Measurements from ENCODE around the gene ZC3H7B. TPM values are rescaled to one million over a fixed set of nuclear protein-coding genes. Genes with fewer than 3 reads are reported as not detected.

ZC3H7B gene
- total and polyA plus RNA-seq, 2 experiments from 2014 or later, result 5.7 to 61.5 TPM

GRCh38 chr22:41382610-41383009 is 81.3 kb downstream of the ZC3H7B start:
- H3F3A ChIP-seq (replicated peaks; ENCODE audit: low read depth), result peaks cover 18% of the 10 kb centered on the region
- H4K20me1 ChIP-seq (replicated peaks; ENCODE audit: insufficient read depth), result no peaks in the 10 kb centered on the region
- no peak overlapping the region for H3K27ac ChIP-seq (ENCODE audit: low read depth)
- TF ChIP-seq ZNF114 (CRISPR knock-in tag; IDR thresholded peaks at IDR 0.05) (no peak), CREB1 (CRISPR knock-in tag; IDR thresholded peaks at IDR 0.05; ENCODE audit: low read depth) (no peak), POLR2AphosphoS5 (IDR thresholded peaks at IDR 0.05; ENCODE audit: low read depth) (no peak), STAT1 (IDR thresholded peaks at IDR 0.05; ENCODE audit: unreplicated experiment) (no peak), JUNB (IDR thresholded peaks at IDR 0.05; ENCODE audit: unreplicated experiment) (no peak), ZNF331 (CRISPR knock-in tag; IDR thresholded peaks at IDR 0.05; ENCODE audit: low read depth) (no peak), NANOG (IDR thresholded peaks at IDR 0.05; ENCODE audit: borderline replicate concordance) (no peak), EZH2phosphoT487 (IDR thresholded peaks at IDR 0.05; ENCODE audit: unreplicated experiment) (no peak), CTCF (conservative IDR thresholded peaks at IDR 0.05; ENCODE audit: low read depth in 2 of 2) (no peak)
- H3K27me3 ChIP-seq (ENCODE audit: insufficient read depth), result no peaks in the 10 kb centered on the region
- peak overlapping the region; percentile 85 for H3K4me3 ChIP-seq
- Mint-ChIP-seq H3K4me1 (peaks cover 23% of the 10 kb centered on the region), H3K36me3 (ENCODE audit: low read depth) (peaks cover 3% of the 10 kb centered on the region; the same call in 1 of the 3 replicates), H3K27ac (no peak overlapping the region; the same call in 1 of the 2 replicates), H3K27me3 (ENCODE audit: insufficient read depth, low read depth, poor library complexity) (peaks cover 19% of the 10 kb centered on the region), H3K4me3 (peak overlapping the region; percentile 83), H3K9me3 (no peaks in the 10 kb centered on the region)
- peak overlapping the region; percentile 93 for H3K4me2 ChIP-seq
- no peaks in the 10 kb centered on the region for H3K36me3 ChIP-seq (ENCODE audit: insufficient read depth)
- 0 out of 2 replicates have a peak, but pooled peaks cover 3% of the 10 kb centered on the region for H3K79me2 ChIP-seq (replicated peaks; ENCODE audit: insufficient read depth)
- H3K4me1 ChIP-seq (ENCODE audit: insufficient read depth), result peaks cover 27% of the 10 kb centered on the region
- peak overlapping the region; percentile 47; the same call in 1 of the 2 replicates for H2AFZ ChIP-seq
- no peaks in the 10 kb centered on the region for H3K9me2 ChIP-seq (ENCODE audit: insufficient read depth)
- DNase-seq (ENCODE audit: low spot score) (no peak), ATAC-seq (peak; percentile 1; the same call in 2 of the 3 replicates)

DNA sequence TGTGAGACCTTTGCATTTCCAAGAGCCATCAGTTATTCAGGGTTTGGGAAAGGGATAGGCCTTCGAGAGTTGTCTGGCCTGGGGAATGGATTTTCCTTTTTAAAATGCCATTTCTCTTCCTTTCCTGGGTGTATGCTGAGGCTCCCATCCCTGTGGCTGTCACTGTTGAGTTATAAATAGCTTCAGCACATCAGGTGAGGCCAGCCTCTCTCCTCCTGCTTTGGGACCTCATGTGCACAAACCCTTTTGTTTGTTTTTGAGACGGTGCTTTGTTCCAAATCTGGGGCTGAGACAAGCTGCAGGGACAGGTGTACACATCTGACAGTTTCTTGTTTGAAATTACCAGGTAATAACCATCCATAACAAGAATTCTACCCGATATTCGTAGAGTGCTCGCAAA is 81.8 kb downstream of the ZC3H7B start:
- peaks cover 18% of the 10 kb centered on the region for H3F3A ChIP-seq (replicated peaks; ENCODE audit: low read depth)
- H3K4me3 ChIP-seq, result peak overlapping the region; percentile 85
- H3K4me1 ChIP-seq (ENCODE audit: insufficient read depth), result peaks cover 27% of the 10 kb centered on the region
- no peaks in the 10 kb centered on the region for H3K9me3 Mint-ChIP-seq
- no peak overlapping the region for H3K27ac Mint-ChIP-seq
- H3K27ac ChIP-seq (ENCODE audit: low read depth), result no peak overlapping the region
- H3K27me3 Mint-ChIP-seq (ENCODE audit: insufficient read depth, low read depth, poor library complexity), result peaks cover 19% of the 10 kb centered on the region
- no peak overlapping the region for H2AFZ ChIP-seq
- ATAC-seq, result no peak
- no peaks in the 10 kb centered on the region for H3K27me3 ChIP-seq (ENCODE audit: insufficient read depth)
- 0 out of 2 replicates have a peak, but pooled peaks cover 3% of the 10 kb centered on the region for H3K79me2 ChIP-seq (replicated peaks; ENCODE audit: insufficient read depth)
- peak overlapping the region; percentile 93 for H3K4me2 ChIP-seq
- H3K4me1 Mint-ChIP-seq, result peaks cover 23% of the 10 kb centered on the region
- H3K4me3 Mint-ChIP-seq, result peak overlapping the region; percentile 83
- DNase-seq (ENCODE audit: low spot score), result no peak
- H3K9me2 ChIP-seq (ENCODE audit: insufficient read depth), result no peaks in the 10 kb centered on the region
- H4K20me1 ChIP-seq (replicated peaks; ENCODE audit: insufficient read depth), result no peaks in the 10 kb centered on the region
- H3K36me3 ChIP-seq (ENCODE audit: insufficient read depth), result no peaks in the 10 kb centered on the region
- H3K36me3 Mint-ChIP-seq (ENCODE audit: low read depth), result peaks cover 3% of the 10 kb centered on the region; the same call in 1 of the 3 replicates
- TF ChIP-seq REST (IDR thresholded peaks at IDR 0.05; ENCODE audit: unreplicated experiment) (no peak), POLR2AphosphoS5 (IDR thresholded peaks at IDR 0.05; ENCODE audit: low read depth) (no peak), CREB1 (CRISPR knock-in tag; IDR thresholded peaks at IDR 0.05; ENCODE audit: low read depth) (no peak)
- TF ChIP-seq, protein P1, sequence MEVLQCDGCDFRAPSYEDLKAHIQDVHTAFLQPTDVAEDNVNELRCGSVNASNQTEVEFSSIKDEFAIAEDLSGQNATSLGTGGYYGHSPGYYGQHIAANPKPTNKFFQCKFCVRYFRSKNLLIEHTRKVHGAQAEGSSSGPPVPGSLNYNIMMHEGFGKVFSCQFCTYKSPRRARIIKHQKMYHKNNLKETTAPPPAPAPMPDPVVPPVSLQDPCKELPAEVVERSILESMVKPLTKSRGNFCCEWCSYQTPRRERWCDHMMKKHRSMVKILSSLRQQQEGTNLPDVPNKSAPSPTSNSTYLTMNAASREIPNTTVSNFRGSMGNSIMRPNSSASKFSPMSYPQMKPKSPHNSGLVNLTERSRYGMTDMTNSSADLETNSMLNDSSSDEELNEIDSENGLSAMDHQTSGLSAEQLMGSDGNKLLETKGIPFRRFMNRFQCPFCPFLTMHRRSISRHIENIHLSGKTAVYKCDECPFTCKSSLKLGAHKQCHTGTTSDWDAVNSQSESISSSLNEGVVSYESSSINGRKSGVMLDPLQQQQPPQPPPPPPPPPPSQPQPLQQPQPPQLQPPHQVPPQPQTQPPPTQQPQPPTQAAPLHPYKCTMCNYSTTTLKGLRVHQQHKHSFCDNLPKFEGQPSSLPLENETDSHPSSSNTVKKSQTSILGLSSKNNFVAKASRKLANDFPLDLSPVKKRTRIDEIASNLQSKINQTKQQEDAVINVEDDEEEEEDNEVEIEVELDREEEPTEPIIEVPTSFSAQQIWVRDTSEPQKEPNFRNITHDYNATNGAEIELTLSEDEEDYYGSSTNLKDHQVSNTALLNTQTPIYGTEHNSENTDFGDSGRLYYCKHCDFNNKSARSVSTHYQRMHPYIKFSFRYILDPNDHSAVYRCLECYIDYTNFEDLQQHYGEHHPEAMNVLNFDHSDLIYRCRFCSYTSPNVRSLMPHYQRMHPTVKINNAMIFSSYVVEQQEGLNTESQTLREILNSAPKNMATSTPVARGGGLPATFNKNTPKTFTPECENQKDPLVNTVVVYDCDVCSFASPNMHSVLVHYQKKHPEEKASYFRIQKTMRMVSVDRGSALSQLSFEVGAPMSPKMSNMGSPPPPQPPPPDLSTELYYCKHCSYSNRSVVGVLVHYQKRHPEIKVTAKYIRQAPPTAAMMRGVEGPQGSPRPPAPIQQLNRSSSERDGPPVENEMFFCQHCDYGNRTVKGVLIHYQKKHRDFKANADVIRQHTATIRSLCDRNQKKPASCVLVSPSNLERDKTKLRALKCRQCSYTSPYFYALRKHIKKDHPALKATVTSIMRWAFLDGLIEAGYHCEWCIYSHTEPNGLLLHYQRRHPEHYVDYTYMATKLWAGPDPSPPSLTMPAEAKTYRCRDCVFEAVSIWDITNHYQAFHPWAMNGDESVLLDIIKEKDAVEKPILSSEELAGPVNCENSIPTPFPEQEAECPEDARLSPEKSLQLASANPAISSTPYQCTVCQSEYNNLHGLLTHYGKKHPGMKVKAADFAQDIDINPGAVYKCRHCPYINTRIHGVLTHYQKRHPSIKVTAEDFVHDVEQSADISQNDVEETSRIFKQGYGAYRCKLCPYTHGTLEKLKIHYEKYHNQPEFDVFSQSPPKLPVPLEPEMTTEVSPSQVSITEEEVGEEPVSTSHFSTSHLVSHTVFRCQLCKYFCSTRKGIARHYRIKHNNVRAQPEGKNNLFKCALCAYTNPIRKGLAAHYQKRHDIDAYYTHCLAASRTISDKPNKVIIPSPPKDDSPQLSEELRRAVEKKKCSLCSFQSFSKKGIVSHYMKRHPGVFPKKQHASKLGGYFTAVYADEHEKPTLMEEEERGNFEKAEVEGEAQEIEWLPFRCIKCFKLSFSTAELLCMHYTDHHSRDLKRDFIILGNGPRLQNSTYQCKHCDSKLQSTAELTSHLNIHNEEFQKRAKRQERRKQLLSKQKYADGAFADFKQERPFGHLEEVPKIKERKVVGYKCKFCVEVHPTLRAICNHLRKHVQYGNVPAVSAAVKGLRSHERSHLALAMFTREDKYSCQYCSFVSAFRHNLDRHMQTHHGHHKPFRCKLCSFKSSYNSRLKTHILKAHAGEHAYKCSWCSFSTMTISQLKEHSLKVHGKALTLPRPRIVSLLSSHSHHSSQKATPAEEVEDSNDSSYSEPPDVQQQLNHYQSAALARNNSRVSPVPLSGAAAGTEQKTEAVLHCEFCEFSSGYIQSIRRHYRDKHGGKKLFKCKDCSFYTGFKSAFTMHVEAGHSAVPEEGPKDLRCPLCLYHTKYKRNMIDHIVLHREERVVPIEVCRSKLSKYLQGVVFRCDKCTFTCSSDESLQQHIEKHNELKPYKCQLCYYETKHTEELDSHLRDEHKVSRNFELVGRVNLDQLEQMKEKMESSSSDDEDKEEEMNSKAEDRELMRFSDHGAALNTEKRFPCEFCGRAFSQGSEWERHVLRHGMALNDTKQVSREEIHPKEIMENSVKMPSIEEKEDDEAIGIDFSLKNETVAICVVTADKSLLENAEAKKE (CRISPR knock-in tag; IDR thresholded peaks at IDR 0.05), result no peak
